ENCODE results near the gene SGPL1. TPM values are rescaled to one million over a fixed set of nuclear protein-coding genes. Genes with fewer than 3 reads are reported as not detected.

SGPL1 gene
- total RNA-seq, 2 experiments from 2014 or later: 65.6 to 67.0 TPM

GRCh38 chr10:70927189-70927943, 111.6 kb downstream of the SGPL1 start:
- H3K36me3 Mint-ChIP-seq: no peaks in the 10 kb centered on the region
- peaks cover 6% of the 10 kb centered on the region for H3K4me1 Mint-ChIP-seq (ENCODE audit: low read depth)
- intact Hi-C loops (cut with micrococcal nuclease): no loop called here
- H3K9me3 Mint-ChIP-seq: no peaks in the 10 kb centered on the region
- no peak overlapping the region for H3K27ac Mint-ChIP-seq
- H3K4me3 Mint-ChIP-seq: no peak overlapping the region
- no peak for DNase-seq
- ChIA-PET CTCF (interaction anchor here (0.7 to 3.7 kb wide), 6 partner anchors 13 to 357 kb away, joined by 3 to 21 read pairs (median 4); no protein-coding TSS in a partner anchor), POLR2A (no interaction called here)
- H3K27me3 Mint-ChIP-seq: peaks cover 2% of the 10 kb centered on the region

GRCh38 chr10:70928140-70928539, 112.4 kb downstream of the SGPL1 start:
- Mint-ChIP-seq H3K4me3 (no peak overlapping the region), H3K36me3 (no peaks in the 10 kb centered on the region), H3K27me3 (peaks cover 2% of the 10 kb centered on the region), H3K27ac (no peak overlapping the region), H3K4me1 (ENCODE audit: low read depth) (peaks cover 6% of the 10 kb centered on the region), H3K9me3 (no peaks in the 10 kb centered on the region)
- intact Hi-C loops (cut with micrococcal nuclease): no loop called here
- CTCF ChIA-PET: interaction anchor here (1.1 kb wide), 1 partner anchor 72 kb away, joined by 3 read pairs; no protein-coding TSS in a partner anchor
- no peak for DNase-seq
- POLR2A ChIA-PET: no interaction called here

- POLR2A ChIA-PET: no interaction called here
- Mint-ChIP-seq H3K27ac (no peak overlapping the region), H3K4me1 (ENCODE audit: low read depth) (peaks cover 2% of the 10 kb centered on the region), H3K36me3 (no peaks in the 10 kb centered on the region), H3K4me3 (no peak overlapping the region), H3K27me3 (no peaks in the 10 kb centered on the region), H3K9me3 (no peaks in the 10 kb centered on the region)
- CTCF ChIA-PET: interaction anchor here (1.1 kb wide), 1 partner anchor 337 kb away, joined by 3 read pairs; no protein-coding TSS in a partner anchor
- intact Hi-C loops (cut with micrococcal nuclease): no loop called here
- no peak for DNase-seq
Measured at GRCh38 chr10:70930263-70931000, 114.7 kb downstream of the SGPL1 start.

Other genes with a start within 250 kb of the SGPL1 start
- 10 to 100 TPM; 32.4 to 32.6 TPM for gene PRF1, start 213.2 kb upstream of the SGPL1 start, total RNA-seq
- gene ADAMTS14, start 143.4 kb upstream of the SGPL1 start, total RNA-seq: not detected
- not detected for gene TBATA, start 30.6 kb upstream of the SGPL1 start, total RNA-seq
- 10 to 100 TPM; 53.4 to 56.7 TPM for gene PCBD1, start 72.6 kb downstream of the SGPL1 start, total RNA-seq

All from activated CD4-positive, alpha-beta memory T cell treated with anti-CD3 and anti-CD28 coated beads for 36 hours (primary cell).